ENCODE data around the gene FRMD4A.

Gene FRMD4A

DNA sequence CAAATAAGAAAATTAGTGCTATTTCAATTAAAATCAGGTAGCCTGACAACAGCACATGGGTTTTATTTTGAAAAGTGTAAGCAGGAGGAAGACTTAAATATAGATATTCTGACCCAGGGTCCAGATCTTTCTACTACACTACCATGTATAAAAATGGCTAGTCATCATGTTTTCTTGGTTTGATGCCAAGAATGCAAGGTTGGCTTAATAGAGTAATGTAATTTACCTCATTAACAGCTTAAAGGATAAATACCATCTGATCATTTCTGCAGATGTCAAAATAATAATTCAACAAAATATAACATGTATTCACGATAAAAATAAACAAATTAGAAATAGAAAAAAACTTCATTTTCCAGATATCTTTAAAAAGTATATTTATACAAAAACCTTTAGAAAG lies 39.4 kb downstream of the FRMD4A start:
- DNase-seq (ENCODE audit: low spot score), result no peak
- no peak overlapping the region for H2BK120ac ChIP-seq (ENCODE audit: low read depth, low read length)
- H2AK5ac ChIP-seq (ENCODE audit: low read depth, low read length), result no peak overlapping the region
- no peaks in the 10 kb centered on the region for H3K79me1 ChIP-seq (ENCODE audit: low read depth, low read length)
- no peak overlapping the region for H3K23ac ChIP-seq (ENCODE audit: low read depth, low read length, poor library complexity)
- whole genome bisulfite sequencing, 2 donors (ENCODE audit: extremely low coverage in 2 of 2, insufficient read length in 2 of 2, insufficient replicate concordance in 1 of 2), result no CpG with 5 or more reads among the region's 1 CpG
- no peak overlapping the region for H4K91ac ChIP-seq (ENCODE audit: low read depth, low read length, poor library complexity)
- H3K9ac ChIP-seq (ENCODE audit: low read depth, low read length, poor library complexity), result no peak overlapping the region
- H3K27me3 ChIP-seq (ENCODE audit: control insufficient read depth in 3 of 3, insufficient read depth in 3 of 3, low read depth in 1 of 3, low read length in 3 of 3), result peaks cover 0 to 3% (median 0%) of the 10 kb centered on the region in 3 experiments
- H2BK15ac ChIP-seq (ENCODE audit: low read length), result no peak overlapping the region
- H3K4me3 ChIP-seq (ENCODE audit: low read length in 2 of 2), result no peak overlapping the region
- peaks cover 2 to 3% of the 10 kb centered on the region in 2 donors for H3K9me3 ChIP-seq (replicated peaks in 1 of 2; ENCODE audit: control insufficient read depth in 2 of 2, insufficient read depth in 1 of 2, low read depth in 1 of 2, low read length in 2 of 2)
- H2AFZ ChIP-seq (ENCODE audit: low read length), result no peak overlapping the region
- H3K27ac ChIP-seq (replicated peaks; ENCODE audit: low read length), result no peak overlapping the region
- peaks cover 0 to 3% of the 10 kb centered on the region in 2 donors for H3K4me1 ChIP-seq (ENCODE audit: control insufficient read depth in 2 of 2, insufficient read depth in 1 of 2, low read depth in 1 of 2, low read length in 2 of 2)
- H3K14ac ChIP-seq (ENCODE audit: low read length), result no peak overlapping the region
- no peak overlapping the region for H4K8ac ChIP-seq (ENCODE audit: low read depth, low read length)
- no peak overlapping the region for H3K4me2 ChIP-seq (ENCODE audit: insufficient read depth, low read length, poor library complexity, severe bottlenecking)
- H2BK5ac ChIP-seq (ENCODE audit: low read length), result no peak overlapping the region
- no peak overlapping the region for H2BK12ac ChIP-seq (ENCODE audit: low read length)
- no peaks in the 10 kb centered on the region for H3K36me3 ChIP-seq (replicated peaks in 1 of 2; ENCODE audit: control insufficient read depth in 2 of 2, insufficient read depth in 2 of 2, low read length in 2 of 2)
- no peak overlapping the region for H3K4ac ChIP-seq (ENCODE audit: low read length)
- no peak overlapping the region for H3K18ac ChIP-seq (ENCODE audit: low read length)

DNA sequence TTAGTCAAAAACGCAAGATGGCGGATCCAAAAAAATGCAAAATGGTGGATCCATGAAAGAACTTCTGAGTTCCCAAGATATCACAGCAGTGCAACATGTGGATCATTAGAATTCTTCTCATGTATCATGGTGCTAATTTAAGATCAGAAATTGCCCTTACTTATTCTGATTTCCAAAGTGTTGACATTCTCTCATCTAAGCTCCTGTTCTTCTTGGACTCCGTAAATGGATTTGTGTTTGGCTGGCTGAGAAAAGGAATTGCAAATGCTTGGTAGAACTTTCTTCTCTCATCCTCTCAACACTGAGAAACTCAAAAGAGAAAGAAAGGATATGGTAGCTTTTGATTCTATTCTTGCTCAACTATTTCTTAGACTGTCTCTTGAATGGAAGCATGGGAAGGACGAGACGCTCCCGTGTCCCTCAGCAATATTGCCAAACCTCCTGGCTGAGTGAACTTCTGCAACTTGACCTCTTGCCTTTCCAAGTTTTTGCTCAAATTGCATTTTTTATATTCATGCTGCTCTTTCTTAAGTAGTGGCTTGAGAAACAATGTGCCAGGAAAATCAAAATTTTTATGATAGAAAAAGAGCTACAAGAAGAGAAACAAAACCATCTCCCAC lies 44.7 kb downstream of the FRMD4A start:
- Histone ChIP-seq H4K91ac (ENCODE audit: low read depth, low read length, poor library complexity) (no peak overlapping the region), H3K36me3 (replicated peaks in 1 of 2; ENCODE audit: control insufficient read depth in 2 of 2, insufficient read depth in 2 of 2, low read length in 2 of 2) (no peaks in the 10 kb centered on the region), H3K27ac (replicated peaks; ENCODE audit: low read length) (no peak overlapping the region), H2BK5ac (ENCODE audit: low read length) (no peak overlapping the region), H4K8ac (ENCODE audit: low read depth, low read length) (no peak overlapping the region), H2AFZ (ENCODE audit: low read length) (no peak overlapping the region), H3K14ac (ENCODE audit: low read length) (no peak overlapping the region), H3K4me2 (ENCODE audit: insufficient read depth, low read length, poor library complexity, severe bottlenecking) (no peak overlapping the region), H3K9ac (ENCODE audit: low read depth, low read length, poor library complexity) (no peak overlapping the region), H2BK15ac (ENCODE audit: low read length) (no peak overlapping the region), H3K79me1 (ENCODE audit: low read depth, low read length) (no peaks in the 10 kb centered on the region), H3K4ac (ENCODE audit: low read length) (no peak overlapping the region), H3K27me3 (ENCODE audit: control insufficient read depth in 3 of 3, insufficient read depth in 3 of 3, low read depth in 1 of 3, low read length in 3 of 3) (peaks cover 0 to 6% (median 0%) of the 10 kb centered on the region in 3 experiments), H2BK12ac (ENCODE audit: low read length) (no peak overlapping the region), H3K4me1 (ENCODE audit: control insufficient read depth in 2 of 2, insufficient read depth in 1 of 2, low read depth in 1 of 2, low read length in 2 of 2) (no peaks in the 10 kb centered on the region), H3K23ac (ENCODE audit: low read depth, low read length, poor library complexity) (no peak overlapping the region), H3K18ac (ENCODE audit: low read length) (no peak overlapping the region), H3K4me3 (ENCODE audit: low read length in 2 of 2) (no peak overlapping the region), H2AK5ac (ENCODE audit: low read depth, low read length) (no peak overlapping the region), H3K9me3 (replicated peaks in 1 of 2; ENCODE audit: control insufficient read depth in 2 of 2, insufficient read depth in 1 of 2, low read depth in 1 of 2, low read length in 2 of 2) (no peaks in the 10 kb centered on the region), H2BK120ac (ENCODE audit: low read depth, low read length) (no peak overlapping the region)
- no peak for DNase-seq (ENCODE audit: low spot score)
- no CpG with 5 or more reads among the region's 6 CpGs for WGBS, 2 donors (ENCODE audit: extremely low coverage in 2 of 2, insufficient read length in 2 of 2, insufficient replicate concordance in 1 of 2)

DNA sequence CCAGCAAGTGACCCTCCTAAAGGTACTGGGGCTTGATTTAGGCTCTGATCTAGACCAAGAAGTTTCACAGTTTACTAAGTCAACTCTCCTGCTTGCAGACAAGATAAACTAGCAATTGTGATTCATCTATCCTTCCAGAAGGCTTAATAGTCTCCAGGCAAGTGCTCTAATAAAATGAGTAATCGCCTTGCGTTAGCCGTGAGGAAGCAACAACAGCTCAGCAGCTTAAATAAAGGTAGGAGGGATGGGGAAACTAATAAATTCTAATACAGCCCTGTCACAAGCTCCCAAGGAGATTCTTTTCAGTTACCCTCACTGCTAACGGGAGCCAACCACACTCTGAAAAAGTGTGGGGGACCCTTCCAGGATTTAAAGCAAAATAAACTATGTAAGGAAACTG lies 48.4 kb downstream of the FRMD4A start:
- Histone ChIP-seq H3K23ac (ENCODE audit: low read depth, low read length, poor library complexity) (no peak overlapping the region), H4K8ac (ENCODE audit: low read depth, low read length) (no peak overlapping the region), H3K36me3 (replicated peaks in 1 of 2; ENCODE audit: control insufficient read depth in 2 of 2, insufficient read depth in 2 of 2, low read length in 2 of 2) (no peaks in the 10 kb centered on the region), H2BK12ac (ENCODE audit: low read length) (no peak overlapping the region), H3K9me3 (replicated peaks in 1 of 2; ENCODE audit: control insufficient read depth in 2 of 2, insufficient read depth in 1 of 2, low read depth in 1 of 2, low read length in 2 of 2) (no peaks in the 10 kb centered on the region), H3K27me3 (ENCODE audit: control insufficient read depth in 3 of 3, insufficient read depth in 3 of 3, low read depth in 1 of 3, low read length in 3 of 3) (peaks cover 0 to 6% (median 0%) of the 10 kb centered on the region in 3 experiments), H2AFZ (ENCODE audit: low read length) (no peak overlapping the region), H3K4me1 (ENCODE audit: control insufficient read depth in 2 of 2, insufficient read depth in 1 of 2, low read depth in 1 of 2, low read length in 2 of 2) (no peaks in the 10 kb centered on the region), H3K4me2 (ENCODE audit: insufficient read depth, low read length, poor library complexity, severe bottlenecking) (no peak overlapping the region), H3K79me1 (ENCODE audit: low read depth, low read length) (no peaks in the 10 kb centered on the region), H3K14ac (ENCODE audit: low read length) (no peak overlapping the region), H2BK15ac (ENCODE audit: low read length) (no peak overlapping the region), H3K27ac (replicated peaks; ENCODE audit: low read length) (no peak overlapping the region), H2AK5ac (ENCODE audit: low read depth, low read length) (no peak overlapping the region), H4K91ac (ENCODE audit: low read depth, low read length, poor library complexity) (no peak overlapping the region), H3K4ac (ENCODE audit: low read length) (no peak overlapping the region), H3K9ac (ENCODE audit: low read depth, low read length, poor library complexity) (no peak overlapping the region), H3K18ac (ENCODE audit: low read length) (no peak overlapping the region), H2BK120ac (ENCODE audit: low read depth, low read length) (no peak overlapping the region), H2BK5ac (ENCODE audit: low read length) (no peak overlapping the region), H3K4me3 (ENCODE audit: low read length in 2 of 2) (no peak overlapping the region)
- no CpG with 5 or more reads among the region's 4 CpGs for WGBS, 2 donors (ENCODE audit: extremely low coverage in 2 of 2, insufficient read length in 2 of 2, insufficient replicate concordance in 1 of 2)
- DNase-seq (ENCODE audit: low spot score), result no peak

DNA sequence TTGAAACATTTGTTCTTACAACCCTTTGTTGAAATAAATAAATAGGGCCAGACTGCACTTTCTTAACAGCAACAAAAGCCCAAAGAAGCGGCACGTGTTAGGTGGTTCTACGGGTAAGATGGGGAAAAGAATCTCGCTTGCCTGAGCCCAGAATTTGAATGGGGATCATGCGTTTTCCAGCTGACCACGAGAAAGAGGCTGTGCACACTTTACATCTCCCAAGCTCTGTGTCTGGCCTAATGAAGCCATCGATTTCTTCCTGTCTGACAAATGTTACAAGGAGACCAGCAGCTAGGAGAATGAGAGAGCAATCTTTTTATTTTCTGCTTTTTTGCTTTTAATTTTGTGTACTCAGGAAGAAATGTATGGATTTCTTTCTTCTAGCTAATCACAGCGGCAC lies 52.2 kb downstream of the FRMD4A start:
- Histone ChIP-seq H3K18ac (ENCODE audit: low read length) (no peak overlapping the region), H2AFZ (ENCODE audit: low read length) (peak overlapping the region; percentile 13), H3K4ac (ENCODE audit: low read length) (no peak overlapping the region), H3K9ac (ENCODE audit: low read depth, low read length, poor library complexity) (no peak overlapping the region), H2BK5ac (ENCODE audit: low read length) (no peak overlapping the region), H3K14ac (ENCODE audit: low read length) (no peak overlapping the region), H3K79me1 (ENCODE audit: low read depth, low read length) (no peaks in the 10 kb centered on the region), H3K27me3 (ENCODE audit: control insufficient read depth in 3 of 3, insufficient read depth in 3 of 3, low read depth in 1 of 3, low read length in 3 of 3) (peaks cover 0 to 10% (median 0%) of the 10 kb centered on the region in 3 experiments), H3K4me2 (ENCODE audit: insufficient read depth, low read length, poor library complexity, severe bottlenecking) (no peak overlapping the region), H3K9me3 (replicated peaks in 1 of 2; ENCODE audit: control insufficient read depth in 2 of 2, insufficient read depth in 1 of 2, low read depth in 1 of 2, low read length in 2 of 2) (no peaks in the 10 kb centered on the region), H3K27ac (replicated peaks; ENCODE audit: low read length) (no peak overlapping the region), H3K4me3 (ENCODE audit: low read length in 2 of 2) (no peak overlapping the region), H2BK15ac (ENCODE audit: low read length) (no peak overlapping the region), H4K8ac (ENCODE audit: low read depth, low read length) (no peak overlapping the region), H4K91ac (ENCODE audit: low read depth, low read length, poor library complexity) (no peak overlapping the region), H3K36me3 (replicated peaks in 1 of 2; ENCODE audit: control insufficient read depth in 2 of 2, insufficient read depth in 2 of 2, low read length in 2 of 2) (no peaks in the 10 kb centered on the region), H3K4me1 (ENCODE audit: control insufficient read depth in 2 of 2, insufficient read depth in 1 of 2, low read depth in 1 of 2, low read length in 2 of 2) (no peaks in the 10 kb centered on the region), H3K23ac (ENCODE audit: low read depth, low read length, poor library complexity) (no peak overlapping the region), H2BK120ac (ENCODE audit: low read depth, low read length) (no peak overlapping the region), H2AK5ac (ENCODE audit: low read depth, low read length) (no peak overlapping the region), H2BK12ac (ENCODE audit: low read length) (no peak overlapping the region)
- WGBS, 2 donors (ENCODE audit: extremely low coverage in 2 of 2, insufficient read length in 2 of 2, insufficient replicate concordance in 1 of 2), result no CpG with 5 or more reads among the region's 8 CpGs
- DNase-seq (ENCODE audit: low spot score), result no peak

Measured in neuronal stem cell (in vitro differentiated cells).